ENCODE data around the gene AKAP13.

AKAP13 gene

GRCh38 chr15:85380812-85381642 lies 624 bp downstream of the AKAP13 start (continued):
- no peak for TF ChIP-seq ZNF394 (tag by site-specific recombination; IDR thresholded peaks at IDR 0.05; ENCODE audit: borderline replicate concordance)
- TF ChIP-seq ZNF654 (tag by site-specific recombination; IDR thresholded peaks at IDR 0.05; ENCODE audit: low read depth): no peak
- peak; percentile 44; the same call in 1 of the 2 replicates for TF ChIP-seq ZBTB20 (tag by site-specific recombination; IDR thresholded peaks at IDR 0.05)
- TF ChIP-seq ZNF624 (tag by site-specific recombination; IDR thresholded peaks at IDR 0.05): no peak
- TF ChIP-seq ZNF837 (tag by site-specific recombination; IDR thresholded peaks at IDR 0.05): no peak
- TF ChIP-seq MEIS1 (CRISPR knock-in tag; IDR thresholded peaks at IDR 0.05; ENCODE audit: borderline replicate concordance): no peak
- 0 out of 2 replicates have a peak, but pooled peaks have one; percentile 36 for TF ChIP-seq ZSCAN5A (tag by site-specific recombination; IDR thresholded peaks at IDR 0.05)
- no peak for TF ChIP-seq BCL11B (tag by site-specific recombination; IDR thresholded peaks at IDR 0.05; ENCODE audit: low read depth)

GRCh38 chr15:85381850-85382751 lies 1.7 kb downstream of the AKAP13 start:
- H3K36me3 ChIP-seq (ENCODE audit: control insufficient read depth in 2 of 2, insufficient read depth in 1 of 2, low read length in 2 of 2): peaks cover 0 to 6% of the 10 kb centered on the region in 2 experiments; a peak in 2 of 3 replicates
- H3K4me1 ChIP-seq (ENCODE audit: control insufficient read depth, insufficient read depth, low read length): peaks cover 20% of the 10 kb centered on the region
- CTCF ChIA-PET: interaction anchor here (0.9 to 1.4 kb wide), 4 partner anchors 22 to 52 kb away, joined by 3 to 4 read pairs (median 4); no protein-coding TSS in a partner anchor
- TF ChIP-seq ZNF132 (tag by site-specific recombination; IDR thresholded peaks at IDR 0.05; ENCODE audit: borderline replicate concordance) (no peak), SCRT1 (tag by site-specific recombination; IDR thresholded peaks at IDR 0.05; ENCODE audit: borderline replicate concordance) (0 out of 2 replicates have a peak, but pooled peaks have one; percentile 52), KLF17 (tag by site-specific recombination; IDR thresholded peaks at IDR 0.05) (0 out of 2 replicates have a peak, but pooled peaks have one; percentile 12), ZNF350 (tag by site-specific recombination; IDR thresholded peaks at IDR 0.05) (no peak), ZNF600 (tag by site-specific recombination; IDR thresholded peaks at IDR 0.05) (peak; percentile 33; the same call in 1 of the 2 replicates), ZNF10 (tag by site-specific recombination; IDR thresholded peaks at IDR 0.05) (peak; percentile 97), SCRT2 (tag by site-specific recombination; IDR thresholded peaks at IDR 0.05) (peak; percentile 93)
- TF ChIP-seq, protein P1, sequence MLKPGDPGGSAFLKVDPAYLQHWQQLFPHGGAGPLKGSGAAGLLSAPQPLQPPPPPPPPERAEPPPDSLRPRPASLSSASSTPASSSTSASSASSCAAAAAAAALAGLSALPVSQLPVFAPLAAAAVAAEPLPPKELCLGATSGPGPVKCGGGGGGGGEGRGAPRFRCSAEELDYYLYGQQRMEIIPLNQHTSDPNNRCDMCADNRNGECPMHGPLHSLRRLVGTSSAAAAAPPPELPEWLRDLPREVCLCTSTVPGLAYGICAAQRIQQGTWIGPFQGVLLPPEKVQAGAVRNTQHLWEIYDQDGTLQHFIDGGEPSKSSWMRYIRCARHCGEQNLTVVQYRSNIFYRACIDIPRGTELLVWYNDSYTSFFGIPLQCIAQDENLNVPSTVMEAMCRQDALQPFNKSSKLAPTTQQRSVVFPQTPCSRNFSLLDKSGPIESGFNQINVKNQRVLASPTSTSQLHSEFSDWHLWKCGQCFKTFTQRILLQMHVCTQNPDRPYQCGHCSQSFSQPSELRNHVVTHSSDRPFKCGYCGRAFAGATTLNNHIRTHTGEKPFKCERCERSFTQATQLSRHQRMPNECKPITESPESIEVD (tag by site-specific recombination; IDR thresholded peaks at IDR 0.05): peak; percentile 29; the same call in 1 of the 2 replicates
- peak overlapping the region; percentile 82 for H3K4me3 ChIP-seq (ENCODE audit: low read depth, low read length)
- no peaks in the 10 kb centered on the region for H3K9me3 ChIP-seq (ENCODE audit: control insufficient read depth, insufficient read depth, low read depth, low read length)
- H3K27ac ChIP-seq (ENCODE audit: extremely low read depth, low read depth, low read length): no peak overlapping the region; the same call in 1 of the 2 replicates
- POLR2A ChIA-PET: interaction anchor here (0.7 to 2.1 kb wide), 2 partner anchors 22 to 96 kb away, joined by 3 to 21 read pairs; no protein-coding TSS in a partner anchor

Data from HEK293 (cell line).